ENCODE data around the gene TSC2. TPM values are rescaled to one million over a fixed set of nuclear protein-coding genes. Genes with fewer than 3 reads are reported as not detected.
"Not testable (repeated sequence)": the region's sequence is repeated elsewhere in the genome, so short reads cannot be mapped to it uniquely, and the experiment has no call there.

The TSC2 gene
- total and polyA plus RNA-seq, 2 experiments from 2014 or later = 123 to 152 TPM

DNA sequence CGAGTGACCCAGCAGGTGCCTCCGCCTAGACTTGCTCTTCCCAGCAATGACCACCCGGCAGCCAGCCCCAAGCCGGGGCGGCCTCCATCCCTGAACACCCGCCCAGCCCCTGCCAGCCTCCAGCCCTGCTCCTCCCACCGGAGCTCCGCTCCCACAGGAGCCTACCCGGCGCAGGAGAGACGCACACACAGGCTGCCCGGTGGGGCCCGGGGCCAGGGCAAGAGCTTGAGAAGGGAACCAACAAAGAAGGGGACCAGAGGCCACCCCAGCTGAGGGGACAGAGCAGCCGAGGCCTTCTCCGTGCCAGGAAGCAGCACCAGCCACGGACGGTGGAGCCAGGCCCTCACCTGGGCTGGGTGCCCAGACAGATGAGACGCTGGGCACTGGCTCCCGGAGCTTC, 74.1 kb downstream of the TSC2 start:
- no peak overlapping the region for H3K27ac ChIP-seq

DNA sequence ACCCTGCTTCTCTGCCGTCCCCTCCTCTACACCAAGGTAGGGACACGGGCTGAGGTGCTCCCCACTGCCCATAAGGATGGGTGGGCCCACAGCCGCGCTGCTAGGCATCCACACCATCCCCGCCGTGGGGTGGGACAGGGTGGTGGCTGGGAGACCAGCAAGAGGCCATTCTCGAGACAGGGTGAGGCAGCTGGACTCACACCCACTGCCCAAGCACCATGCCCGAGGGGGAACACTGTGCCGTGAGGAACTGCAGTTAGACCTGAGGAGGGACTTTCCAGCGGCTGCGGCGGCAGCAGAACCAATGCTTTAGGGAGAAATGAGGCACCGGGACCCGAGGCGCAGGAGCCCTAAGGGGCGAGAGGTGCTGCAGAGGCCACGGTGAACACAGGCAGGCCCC, 74.6 kb downstream of the TSC2 start:
- Histone ChIP-seq H3K9me3 (ENCODE audit: low read depth) (no peaks in the 10 kb centered on the region), H3K27ac (no peak overlapping the region), H3K4me1 (ENCODE audit: low read depth) (peaks cover 16% of the 10 kb centered on the region), H3K36me3 (no peaks in the 10 kb centered on the region), H3K4me3 (no peak overlapping the region), H3K27me3 (no peaks in the 10 kb centered on the region)
- TF ChIP-seq, protein P1, sequence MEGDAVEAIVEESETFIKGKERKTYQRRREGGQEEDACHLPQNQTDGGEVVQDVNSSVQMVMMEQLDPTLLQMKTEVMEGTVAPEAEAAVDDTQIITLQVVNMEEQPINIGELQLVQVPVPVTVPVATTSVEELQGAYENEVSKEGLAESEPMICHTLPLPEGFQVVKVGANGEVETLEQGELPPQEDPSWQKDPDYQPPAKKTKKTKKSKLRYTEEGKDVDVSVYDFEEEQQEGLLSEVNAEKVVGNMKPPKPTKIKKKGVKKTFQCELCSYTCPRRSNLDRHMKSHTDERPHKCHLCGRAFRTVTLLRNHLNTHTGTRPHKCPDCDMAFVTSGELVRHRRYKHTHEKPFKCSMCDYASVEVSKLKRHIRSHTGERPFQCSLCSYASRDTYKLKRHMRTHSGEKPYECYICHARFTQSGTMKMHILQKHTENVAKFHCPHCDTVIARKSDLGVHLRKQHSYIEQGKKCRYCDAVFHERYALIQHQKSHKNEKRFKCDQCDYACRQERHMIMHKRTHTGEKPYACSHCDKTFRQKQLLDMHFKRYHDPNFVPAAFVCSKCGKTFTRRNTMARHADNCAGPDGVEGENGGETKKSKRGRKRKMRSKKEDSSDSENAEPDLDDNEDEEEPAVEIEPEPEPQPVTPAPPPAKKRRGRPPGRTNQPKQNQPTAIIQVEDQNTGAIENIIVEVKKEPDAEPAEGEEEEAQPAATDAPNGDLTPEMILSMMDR (IDR thresholded peaks at IDR 0.05; ENCODE audit: low read depth, low read length) = no peak
- no peak for DNase-seq (ENCODE audit: low read depth in 1 of 2, low spot score in 1 of 2)

More for the DNA sequence above, 74.1 kb downstream of the TSC2 start:
- Histone ChIP-seq H3K9me3 (ENCODE audit: low read depth) (no peaks in the 10 kb centered on the region), H3K27me3 (no peaks in the 10 kb centered on the region), H3K4me1 (ENCODE audit: low read depth) (peaks cover 16% of the 10 kb centered on the region), H3K4me3 (no peak overlapping the region), H3K36me3 (no peaks in the 10 kb centered on the region)
- TF ChIP-seq, protein P1 (IDR thresholded peaks at IDR 0.05; ENCODE audit: low read depth, low read length) = no peak
- no peak for DNase-seq (ENCODE audit: low read depth in 1 of 2, low spot score in 1 of 2)

DNA sequence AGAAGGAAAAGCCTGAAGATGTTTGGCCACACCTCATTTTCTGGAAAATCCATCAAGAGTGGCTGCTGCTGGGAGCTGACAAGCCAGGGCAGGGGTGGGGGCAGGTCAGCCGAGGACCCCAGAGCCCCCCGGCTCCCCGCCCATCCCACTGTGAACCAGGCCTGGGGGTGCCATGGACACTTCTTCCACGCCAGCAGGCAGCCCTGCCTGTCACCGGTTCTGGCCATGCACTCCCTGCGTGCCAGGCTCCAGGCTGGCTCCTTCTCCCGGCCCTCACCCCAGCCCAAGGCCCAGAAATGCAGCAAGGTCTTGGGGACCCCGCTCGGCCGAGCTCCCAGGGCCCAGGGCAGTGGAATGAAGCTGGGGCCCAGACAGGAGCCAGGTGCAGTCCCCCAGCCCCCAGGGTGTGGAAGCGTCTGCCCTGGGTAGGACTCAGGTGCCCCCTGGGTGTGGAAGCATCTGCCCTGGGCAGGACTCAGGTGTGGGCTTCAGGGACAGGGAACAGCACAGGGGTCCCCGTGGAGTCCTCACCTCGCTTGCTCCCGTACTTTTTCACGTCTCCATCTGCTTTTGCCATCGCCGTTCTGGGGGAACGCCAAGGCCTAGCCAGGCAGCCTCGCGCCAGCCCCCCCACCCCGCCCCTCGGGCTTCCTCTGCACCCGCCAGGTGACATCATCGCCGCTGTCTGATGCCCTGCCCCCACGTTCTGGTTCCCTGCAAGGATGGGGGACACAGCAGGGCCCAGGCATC, 75.3 kb downstream of the TSC2 start:
- H3K27ac ChIP-seq; H3K4me3 ChIP-seq; H3K27me3 ChIP-seq; H3K36me3 ChIP-seq; H3K9me3 ChIP-seq (ENCODE audit: low read depth); DNase-seq (ENCODE audit: low read depth in 1 of 2, low spot score in 1 of 2): not testable (repeated sequence)
- H3K4me1 ChIP-seq (ENCODE audit: low read depth) = peaks cover 16% of the 10 kb centered on the region

DNA sequence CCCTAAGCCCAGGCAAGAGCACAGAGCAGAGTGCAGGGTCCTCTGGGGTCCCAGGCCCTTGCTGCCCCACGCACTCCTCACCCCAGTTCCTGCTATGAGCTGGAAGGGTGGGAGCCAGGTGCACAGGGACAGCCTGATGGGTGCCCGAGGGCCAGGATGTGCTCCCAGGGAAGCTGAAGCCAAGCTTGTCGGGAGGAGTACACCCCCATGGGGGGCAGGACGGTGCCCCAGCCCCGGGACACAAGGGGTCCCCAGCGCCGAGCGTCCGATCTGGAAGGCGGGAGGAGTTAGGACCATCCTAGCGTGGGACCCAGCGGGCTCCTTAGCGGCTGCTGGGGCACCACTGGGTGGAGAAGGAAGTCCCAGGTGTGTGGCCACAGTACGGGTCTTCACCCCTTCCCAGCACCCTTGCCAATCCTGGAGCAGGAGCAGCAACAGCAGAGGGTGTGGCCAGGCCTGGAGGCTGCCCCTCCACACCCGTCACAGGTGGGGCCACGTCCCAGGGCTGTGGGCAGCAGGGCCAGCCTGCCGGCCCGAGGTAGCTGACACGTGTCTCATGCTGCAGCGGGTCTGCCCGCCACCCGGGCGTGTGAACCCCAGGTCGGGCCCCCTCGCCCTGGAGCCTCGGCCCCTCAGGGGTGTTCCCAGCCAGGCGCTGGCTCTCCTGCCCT, 76.1 kb downstream of the TSC2 start:
- not testable (repeated sequence) for H3K9me3 ChIP-seq (ENCODE audit: low read depth); H3K4me3 ChIP-seq; H3K36me3 ChIP-seq; DNase-seq (ENCODE audit: low read depth in 1 of 2, low spot score in 1 of 2); H3K27me3 ChIP-seq
- H3K27ac ChIP-seq = peak overlapping the region; percentile 96
- H3K4me1 ChIP-seq (ENCODE audit: low read depth) = peaks cover 16% of the 10 kb centered on the region

GRCh38 chr16:2124377-2124693, 76.5 kb downstream of the TSC2 start:
- Histone ChIP-seq H3K4me3 (peak overlapping the region; percentile 10), H3K27ac (peak overlapping the region; percentile 96), H3K4me1 (ENCODE audit: low read depth) (peaks cover 16% of the 10 kb centered on the region)
- not testable (repeated sequence) for H3K36me3 ChIP-seq; H3K9me3 ChIP-seq (ENCODE audit: low read depth); H3K27me3 ChIP-seq; DNase-seq (ENCODE audit: low read depth in 1 of 2, low spot score in 1 of 2)

GRCh38 chr16:2124694-2125444, 77.1 kb downstream of the TSC2 start:
- not testable (repeated sequence) for H3K27me3 ChIP-seq; H3K9me3 ChIP-seq (ENCODE audit: low read depth); H3K36me3 ChIP-seq
- Histone ChIP-seq H3K4me3 (peak overlapping the region; percentile 10), H3K27ac (peak overlapping the region; percentile 96), H3K4me1 (ENCODE audit: low read depth) (peaks cover 16% of the 10 kb centered on the region)
- DNase-seq (ENCODE audit: low read depth in 1 of 2, low spot score in 1 of 2) = peak; percentile 63 to 71

- H3K36me3 ChIP-seq; DNase-seq (ENCODE audit: low read depth in 1 of 2, low spot score in 1 of 2); H3K4me3 ChIP-seq; H3K9me3 ChIP-seq (ENCODE audit: low read depth); H3K27me3 ChIP-seq: not testable (repeated sequence)
- Histone ChIP-seq H3K4me1 (ENCODE audit: low read depth) (peaks cover 16% of the 10 kb centered on the region), H3K27ac (peak overlapping the region; percentile 96)
Observed at GRCh38 chr16:2125609-2126008, 77.8 kb downstream of the TSC2 start.

- not testable (repeated sequence) for DNase-seq (ENCODE audit: low read depth in 1 of 2, low spot score in 1 of 2); H3K27ac ChIP-seq; H3K9me3 ChIP-seq (ENCODE audit: low read depth); H3K27me3 ChIP-seq; H3K4me3 ChIP-seq; H3K36me3 ChIP-seq
- H3K4me1 ChIP-seq (ENCODE audit: low read depth) = peaks cover 16% of the 10 kb centered on the region
Observed at GRCh38 chr16:2126161-2126743, 78.5 kb downstream of the TSC2 start.

DNA sequence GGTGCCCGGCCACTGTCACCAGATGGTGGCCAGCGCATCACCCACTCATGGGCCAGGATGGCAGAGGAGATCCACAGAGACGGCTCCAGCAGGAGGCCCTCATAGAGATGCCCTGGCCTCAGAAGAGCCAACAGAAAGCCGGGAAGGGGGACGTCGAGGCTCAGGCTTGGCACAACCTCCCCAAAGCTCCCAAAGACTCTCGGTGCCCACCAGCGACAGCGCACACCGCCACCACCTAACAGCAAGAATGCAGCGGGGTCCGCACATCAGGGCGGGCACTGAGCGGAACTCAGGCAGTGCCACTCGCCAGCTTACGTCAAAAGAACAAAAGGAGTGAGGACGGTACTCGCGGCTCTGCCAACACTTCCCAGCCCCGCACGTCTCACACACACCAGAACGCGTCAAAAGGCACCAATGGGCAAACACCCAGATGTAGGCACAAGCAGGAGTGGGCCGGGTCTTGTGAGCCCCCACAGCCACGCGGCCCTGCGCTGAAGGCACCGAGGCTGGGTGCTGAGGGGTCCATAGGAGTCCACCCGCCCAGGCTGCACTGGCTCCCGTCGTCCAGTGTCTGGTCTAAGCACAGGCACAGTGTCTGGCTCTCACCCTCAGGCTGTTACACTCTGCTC, 79.3 kb downstream of the TSC2 start:
- H3K4me1 ChIP-seq (ENCODE audit: low read depth) = peaks cover 16% of the 10 kb centered on the region
- not testable (repeated sequence) for H3K4me3 ChIP-seq; DNase-seq (ENCODE audit: low read depth in 1 of 2, low spot score in 1 of 2); H3K27ac ChIP-seq; H3K9me3 ChIP-seq (ENCODE audit: low read depth); H3K36me3 ChIP-seq; H3K27me3 ChIP-seq

- H3K27ac ChIP-seq; H3K36me3 ChIP-seq; H3K9me3 ChIP-seq (ENCODE audit: low read depth); H3K4me3 ChIP-seq; H3K27me3 ChIP-seq: not testable (repeated sequence)
- peaks cover 16% of the 10 kb centered on the region for H3K4me1 ChIP-seq (ENCODE audit: low read depth)
- peak in 1 of 2 donors; percentile 61 for DNase-seq (ENCODE audit: low read depth in 1 of 2, low spot score in 1 of 2)
Observed at GRCh38 chr16:2127630-2128280, 80.0 kb downstream of the TSC2 start.

DNA sequence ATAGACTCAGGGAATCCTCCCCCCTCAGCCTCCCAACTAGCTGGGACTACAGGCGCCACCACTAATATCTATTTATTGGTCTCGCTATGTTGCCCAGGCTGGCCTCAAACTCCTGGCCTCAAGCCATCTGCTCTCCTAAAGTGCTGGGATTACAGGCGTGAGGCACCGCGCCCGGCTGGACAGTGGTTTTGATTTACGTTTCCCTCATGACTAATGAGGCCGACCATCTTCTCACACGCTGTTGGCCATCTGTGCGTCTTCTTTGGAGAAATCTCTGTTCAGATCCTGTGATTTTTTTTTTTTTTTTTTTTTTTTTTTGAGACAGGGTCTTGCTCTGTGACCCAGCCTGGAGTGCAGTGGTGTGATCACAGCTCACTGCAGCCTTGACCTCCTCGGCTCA, 81.5 kb downstream of the TSC2 start:
- H3K4me3 ChIP-seq; H3K36me3 ChIP-seq; H3K27me3 ChIP-seq; H3K9me3 ChIP-seq (ENCODE audit: low read depth); H3K27ac ChIP-seq: not testable (repeated sequence)
- peaks cover 14% of the 10 kb centered on the region for H3K4me1 ChIP-seq (ENCODE audit: low read depth)
- DNase-seq (ENCODE audit: low read depth in 1 of 2, low spot score in 1 of 2) = peak in 1 of 2 donors; percentile 55

Measured in cardiac muscle cell (in vitro differentiated cells and primary cell).